GM13977 (cell line): ENCODE results near the gene PTPRF.

Experiments
- DNase-seq: peaks from one replicate; pipeline ENCODE4 v3.0.0; 2012; ENCODE audit warnings: low spot score
- in situ Hi-C: fragments of 300-500 bp; cut with MboI; formaldehyde crosslinking; loops from one replicate; pipeline ENCODE4 v1.12.0; 2022; ENCODE audit warnings: low sequenced_read_pairs, low pct_unique_long_range_greater_than_20kb, mixed read lengths, inconsistent platforms; ENCODE audit not compliant: unreplicated experiment
- TF ChIP-seq, protein P1 (sequence below): IDR thresholded peaks from 2 replicates; pipeline ENCODE4 v1.5.1; 2012; ENCODE audit warnings: mild to moderate bottlenecking, control low read depth; ENCODE audit not compliant: insufficient read depth; ENCODE audit errors: extremely low read depth, missing control alignments

PTPRF gene

GRCh38 chr1:43565600-43566360, 35.1 kb downstream of the PTPRF start:
- DNase-seq, result peak; percentile 79
- in situ Hi-C loops, result no loop called here

DNA sequence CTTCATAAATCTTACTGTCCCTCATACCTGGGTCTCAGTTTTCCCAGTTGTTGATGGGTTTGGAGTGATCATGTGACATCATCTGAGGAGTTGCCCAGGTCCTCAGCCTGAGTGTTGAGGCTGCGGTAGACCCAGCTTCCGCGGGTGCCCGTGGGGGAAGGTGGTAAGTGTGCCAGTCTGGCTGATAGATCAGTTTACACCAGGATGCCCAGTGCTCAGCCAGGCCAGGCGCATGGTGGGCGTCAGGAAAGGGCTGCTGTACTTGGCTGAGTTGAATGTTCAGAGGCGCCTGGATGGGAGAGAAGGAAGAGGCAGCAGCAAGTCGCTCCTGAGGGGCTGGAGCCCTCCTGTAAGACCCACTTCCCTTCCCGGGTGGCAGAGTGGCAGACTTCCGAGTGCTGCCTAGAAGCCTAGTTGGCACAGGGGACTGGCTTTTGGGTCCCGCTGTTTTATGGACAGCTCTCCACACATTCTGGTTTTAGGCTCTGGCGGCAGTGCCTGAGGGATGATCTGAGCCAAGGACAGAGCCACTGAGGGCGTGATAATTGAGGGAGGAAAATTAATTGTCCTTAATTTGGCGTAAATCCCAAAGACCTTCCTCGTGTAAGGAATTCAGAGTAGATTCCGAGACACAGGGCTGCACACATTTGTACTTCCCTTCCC, 35.8 kb downstream of the PTPRF start:
- DNase-seq, result no peak
- TF ChIP-seq, protein P1, sequence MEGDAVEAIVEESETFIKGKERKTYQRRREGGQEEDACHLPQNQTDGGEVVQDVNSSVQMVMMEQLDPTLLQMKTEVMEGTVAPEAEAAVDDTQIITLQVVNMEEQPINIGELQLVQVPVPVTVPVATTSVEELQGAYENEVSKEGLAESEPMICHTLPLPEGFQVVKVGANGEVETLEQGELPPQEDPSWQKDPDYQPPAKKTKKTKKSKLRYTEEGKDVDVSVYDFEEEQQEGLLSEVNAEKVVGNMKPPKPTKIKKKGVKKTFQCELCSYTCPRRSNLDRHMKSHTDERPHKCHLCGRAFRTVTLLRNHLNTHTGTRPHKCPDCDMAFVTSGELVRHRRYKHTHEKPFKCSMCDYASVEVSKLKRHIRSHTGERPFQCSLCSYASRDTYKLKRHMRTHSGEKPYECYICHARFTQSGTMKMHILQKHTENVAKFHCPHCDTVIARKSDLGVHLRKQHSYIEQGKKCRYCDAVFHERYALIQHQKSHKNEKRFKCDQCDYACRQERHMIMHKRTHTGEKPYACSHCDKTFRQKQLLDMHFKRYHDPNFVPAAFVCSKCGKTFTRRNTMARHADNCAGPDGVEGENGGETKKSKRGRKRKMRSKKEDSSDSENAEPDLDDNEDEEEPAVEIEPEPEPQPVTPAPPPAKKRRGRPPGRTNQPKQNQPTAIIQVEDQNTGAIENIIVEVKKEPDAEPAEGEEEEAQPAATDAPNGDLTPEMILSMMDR, result no peak
- in situ Hi-C loops, result no loop called here

More at GRCh38 chr1:43565600-43566360, 35.1 kb downstream of the PTPRF start:
- TF ChIP-seq, protein P1, result no peak

DNA sequence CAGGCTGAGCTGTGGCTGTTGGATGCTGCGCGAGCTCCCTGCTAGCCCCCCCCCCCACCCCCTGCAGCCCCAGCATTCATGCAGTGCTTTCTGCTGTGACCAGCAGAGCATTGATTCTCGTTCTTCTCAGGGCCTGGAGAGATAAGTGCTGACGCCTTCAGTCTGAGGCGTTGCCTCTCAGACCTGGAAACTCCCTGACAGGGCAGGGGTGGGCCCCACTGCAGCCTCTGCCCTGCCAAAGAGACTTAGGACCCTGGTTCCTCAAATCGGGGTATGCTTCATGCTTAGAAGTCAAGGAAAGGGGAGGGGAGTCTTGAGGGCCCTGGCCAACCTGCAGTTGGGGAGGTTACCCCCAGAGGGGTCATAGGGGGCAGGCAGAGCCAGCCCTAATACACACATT, 38.5 kb downstream of the PTPRF start:
- in situ Hi-C loops, result no loop called here
- peak; percentile 84 for DNase-seq
- TF ChIP-seq, protein P1, result no peak

GRCh38 chr1:43570277-43570676, 39.6 kb downstream of the PTPRF start:
- in situ Hi-C loops, result no loop called here
- TF ChIP-seq, protein P1, result no peak

GRCh38 chr1:43570715-43571114, 40.0 kb downstream of the PTPRF start:
- TF ChIP-seq, protein P1, result no peak
- in situ Hi-C loops, result no loop called here
- DNase-seq, result no peak

More at GRCh38 chr1:43570277-43570676, 39.6 kb downstream of the PTPRF start:
- no peak for DNase-seq

GRCh38 chr1:43572084-43572483, 41.4 kb downstream of the PTPRF start:
- TF ChIP-seq, protein P1, result no peak
- in situ Hi-C loops, result no loop called here
- no peak for DNase-seq
